SIG-M5 (cell line): ENCODE measurements around the gene TXNIP.
"Not testable (repeated sequence)": the region's sequence is repeated elsewhere in the genome, so short reads cannot be mapped to it uniquely, and the experiment has no call there.

Experiments
- DNase-seq: peaks from one replicate; lab custom pipeline; 2025; lab: John Stamatoyannopoulos, UW

Gene TXNIP

GRCh38 chr1:145996433-145997015 lies at the start of gene TXNIP:
TSS of gene TXNIP (minus strand) at chr1:145996579. CDS start at chr1:145996266, 313 bp downstream.
- peak; percentile 94 for DNase-seq

- DNase-seq, result no peak
Observed at GRCh38 chr1:146039844-146040194, 43.4 kb upstream of the TXNIP start.

- DNase-seq, result no peak
Observed at GRCh38 chr1:146036965-146037646, 40.7 kb upstream of the TXNIP start.

- DNase-seq, result no peak
Observed at GRCh38 chr1:146036241-146036964, 40.0 kb upstream of the TXNIP start.

GRCh38 chr1:146035048-146035423 lies 38.7 kb upstream of the TXNIP start:
- no peak for DNase-seq

- DNase-seq, result no peak
Observed at GRCh38 chr1:146032631-146033219, 36.3 kb upstream of the TXNIP start.

GRCh38 chr1:146031476-146031875 lies 35.1 kb upstream of the TXNIP start:
- DNase-seq, result no peak

GRCh38 chr1:146029117-146029516 lies 32.7 kb upstream of the TXNIP start:
- DNase-seq, result no peak

- DNase-seq, result not testable (repeated sequence)
Observed at GRCh38 chr1:146026650-146027049, 30.3 kb upstream of the TXNIP start.

GRCh38 chr1:146025787-146026495 lies 29.6 kb upstream of the TXNIP start:
- not testable (repeated sequence) for DNase-seq

GRCh38 chr1:146022403-146023127 lies 26.2 kb upstream of the TXNIP start:
- no peak for DNase-seq

- DNase-seq, result no peak
Observed at GRCh38 chr1:146021622-146022402, 25.4 kb upstream of the TXNIP start, which contains the start of gene HJV. TSS of gene HJV (minus strand) at chr1:146021735. CDS start at chr1:146020231, 1,504 bp downstream.

GRCh38 chr1:146021050-146021445 lies 24.7 kb upstream of the TXNIP start:
- DNase-seq, result no peak

- no peak for DNase-seq
Observed at GRCh38 chr1:146020058-146021049, 24.0 kb upstream of the TXNIP start.

GRCh38 chr1:146019231-146020057 lies 23.1 kb upstream of the TXNIP start:
- DNase-seq, result no peak

- DNase-seq, result no peak
Observed at GRCh38 chr1:146016891-146017290, 20.5 kb upstream of the TXNIP start.

- DNase-seq, result no peak
Observed at GRCh38 chr1:146013559-146013922, 17.2 kb upstream of the TXNIP start.

GRCh38 chr1:146012703-146013558 lies 16.6 kb upstream of the TXNIP start:
- DNase-seq, result peak; percentile 55
